CD1c-positive myeloid dendritic cell (primary cell): Measurements from ENCODE around the gene SOX11.

Experiments used
- DNase-seq: peaks from one replicate; pipeline ENCODE4 v3.0.0-alpha.2; 2016; ENCODE audit errors: extremely low spot score

The SOX11 gene

DNA sequence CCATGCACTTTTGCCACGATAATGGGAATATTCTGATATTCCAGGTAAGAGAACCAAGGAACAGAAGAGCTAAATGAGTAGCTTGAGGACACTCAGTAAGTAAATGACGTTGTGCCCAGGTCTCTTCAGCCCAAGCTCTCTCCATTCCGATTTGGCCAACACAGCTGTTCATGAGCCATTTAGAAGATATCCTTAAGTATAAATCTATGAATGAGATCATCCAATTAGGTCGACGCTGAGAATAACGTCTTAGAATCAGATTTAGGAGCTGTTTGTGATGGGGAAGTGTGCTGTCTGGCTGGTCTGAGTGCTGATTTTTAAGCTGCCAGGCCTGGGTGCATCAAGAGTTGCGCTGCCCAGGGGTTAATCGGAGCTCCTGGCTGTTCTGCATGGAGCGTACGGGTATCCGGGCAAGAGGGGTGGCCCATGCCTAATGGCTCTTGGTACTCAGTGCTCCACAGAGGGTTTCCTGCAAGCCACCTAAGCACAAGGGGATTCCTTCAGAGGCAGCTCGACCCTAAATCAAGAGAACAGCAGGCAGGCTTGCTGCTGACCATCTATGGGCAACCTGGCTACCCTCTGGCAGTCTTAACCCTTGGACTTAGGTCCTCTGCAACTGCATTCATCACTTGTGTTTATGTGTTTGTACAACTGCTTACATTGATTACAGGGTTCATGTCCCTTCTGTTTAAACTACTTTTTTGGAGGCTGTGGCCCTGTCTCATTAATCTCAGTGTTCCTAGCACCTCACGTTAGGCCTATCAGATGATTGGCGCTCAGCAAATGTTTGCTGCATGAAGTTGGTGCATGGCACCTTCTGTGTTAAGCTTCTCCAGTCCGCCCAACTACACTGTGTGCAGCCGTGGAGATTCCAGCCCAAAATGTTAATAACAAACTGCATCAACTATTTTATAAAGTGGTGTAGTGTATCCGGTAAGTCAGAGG is 31.9 kb downstream of the SOX11 start:
- DNase-seq: no peak

DNA sequence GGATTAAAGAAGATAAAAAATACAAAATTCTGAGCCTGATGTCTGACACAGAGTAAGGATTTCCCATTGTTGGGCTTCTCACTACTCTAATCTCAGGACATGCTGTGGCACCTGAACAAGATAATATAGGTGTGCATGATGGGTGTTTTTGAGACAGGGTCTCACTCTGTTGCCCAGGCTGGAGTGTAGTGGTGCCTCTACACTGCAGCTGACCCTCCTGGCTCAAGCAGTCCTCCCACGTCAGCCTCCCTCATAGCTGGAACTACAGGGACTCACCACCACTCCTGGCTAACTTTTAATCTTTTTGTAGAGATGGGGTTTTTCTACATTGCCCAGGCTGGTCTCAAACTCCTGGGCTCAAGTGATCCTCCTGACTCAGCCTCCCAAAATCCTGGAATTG is 32.9 kb downstream of the SOX11 start:
- no peak for DNase-seq

DNA sequence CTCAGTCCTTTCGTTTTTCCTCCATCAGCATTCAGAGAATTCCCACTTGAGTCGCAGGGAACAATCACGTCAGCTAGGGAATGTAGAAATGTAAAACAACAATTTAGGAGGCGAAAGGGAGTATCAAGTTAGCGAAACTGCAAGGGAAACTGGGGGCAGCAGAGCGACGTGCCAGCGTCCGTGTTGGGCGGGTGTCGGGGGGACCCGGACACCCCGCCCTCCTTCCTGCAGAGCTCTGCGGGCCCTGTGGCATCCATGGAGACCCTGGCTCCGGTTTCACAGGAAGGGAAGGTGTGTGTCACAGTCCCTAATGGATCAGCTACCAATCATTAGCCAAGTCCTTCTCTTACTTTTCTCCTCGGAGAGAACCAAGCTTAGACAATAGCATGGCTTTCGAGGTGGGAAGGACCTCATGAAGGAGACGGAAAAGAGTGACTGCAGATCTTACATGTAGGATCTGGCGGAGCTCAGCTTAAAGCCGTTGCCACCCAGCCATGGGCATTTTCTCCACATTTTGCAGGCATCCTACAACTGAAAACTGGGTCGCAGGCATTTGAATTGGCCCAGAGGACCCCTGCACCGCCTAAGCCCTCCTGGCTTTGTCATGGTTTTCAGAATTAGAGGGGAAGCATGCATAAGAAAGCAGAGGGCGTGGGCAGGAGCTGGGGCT is 33.7 kb downstream of the SOX11 start:
- no peak for DNase-seq

GRCh38 chr2:5727235-5727634 is 35.1 kb downstream of the SOX11 start:
- no peak for DNase-seq

- no peak for DNase-seq
Observed at GRCh38 chr2:5729416-5729815, 37.2 kb downstream of the SOX11 start.

- no peak for DNase-seq
Observed at GRCh38 chr2:5730386-5730785, 38.2 kb downstream of the SOX11 start.

DNA sequence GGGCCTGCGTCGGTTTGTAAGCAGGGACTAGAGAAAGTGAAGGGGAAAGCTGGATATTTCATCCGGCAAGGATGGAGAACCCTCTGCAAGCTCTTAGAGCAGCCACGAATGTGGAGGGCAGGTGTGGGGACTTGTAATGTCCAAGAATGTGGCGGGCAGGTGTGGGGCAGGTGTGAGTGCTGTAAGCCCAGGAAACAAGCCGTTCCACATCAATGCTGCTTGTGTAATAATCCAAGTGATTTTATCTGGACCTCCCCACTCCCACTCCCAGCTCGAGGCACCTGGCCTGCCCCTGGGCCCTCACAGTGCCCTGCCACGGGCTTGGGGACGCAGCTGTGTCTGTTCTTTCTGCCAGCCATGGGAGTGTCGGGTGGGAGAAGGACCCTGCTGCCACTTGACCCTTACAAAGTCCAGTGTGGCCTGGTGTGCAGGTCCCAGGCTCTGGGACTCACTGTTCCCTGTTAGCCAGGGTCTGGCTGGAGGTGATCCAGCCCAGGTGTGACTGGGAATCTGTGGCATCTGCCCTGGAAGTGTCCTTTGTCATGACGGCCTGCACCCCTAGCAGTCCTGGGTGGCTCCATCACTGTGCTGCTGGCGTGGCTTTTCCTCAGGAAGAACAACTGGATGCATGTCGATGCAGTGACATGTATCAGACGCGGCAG is 42.8 kb downstream of the SOX11 start:
- no peak for DNase-seq

DNA sequence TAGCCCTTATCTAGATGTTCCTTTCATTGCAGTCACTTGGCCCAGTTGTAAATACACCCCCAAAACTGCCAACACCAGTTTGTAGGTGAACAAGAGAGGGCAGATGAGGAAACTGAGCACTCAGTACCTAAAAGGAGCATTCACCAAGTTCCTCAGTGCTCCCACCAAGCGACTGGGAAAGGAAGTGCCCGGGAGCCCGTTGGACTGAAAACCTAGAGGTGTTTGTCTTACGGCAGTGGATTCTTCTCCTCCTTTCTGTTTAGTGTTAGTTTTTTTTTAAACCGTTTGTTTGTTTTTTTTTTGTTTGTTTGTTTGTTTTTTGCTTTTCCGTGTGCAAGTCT is 43.3 kb downstream of the SOX11 start:
- DNase-seq: no peak

DNA sequence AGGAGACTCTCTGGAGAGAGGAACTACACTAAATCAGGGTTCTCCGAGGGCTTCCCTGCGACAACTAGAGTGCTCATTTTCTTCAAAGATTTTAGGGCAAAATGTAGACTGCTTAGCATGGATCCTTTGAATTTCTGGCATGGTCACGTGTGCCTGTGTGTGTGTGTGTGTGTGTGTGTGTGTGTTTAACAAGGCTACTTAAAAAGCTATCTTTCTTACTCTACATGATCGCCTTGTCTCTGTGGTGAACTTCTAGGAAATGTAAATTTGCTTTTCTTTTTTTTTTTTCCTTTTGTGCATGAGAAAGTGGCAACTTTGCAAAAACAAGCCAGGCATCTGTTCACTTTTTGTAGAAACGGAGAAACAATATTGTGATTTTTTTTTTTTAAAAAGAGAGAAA is 43.9 kb downstream of the SOX11 start:
- DNase-seq: no peak

- no peak for DNase-seq
Observed at GRCh38 chr2:5736886-5737285, 44.7 kb downstream of the SOX11 start.

DNA sequence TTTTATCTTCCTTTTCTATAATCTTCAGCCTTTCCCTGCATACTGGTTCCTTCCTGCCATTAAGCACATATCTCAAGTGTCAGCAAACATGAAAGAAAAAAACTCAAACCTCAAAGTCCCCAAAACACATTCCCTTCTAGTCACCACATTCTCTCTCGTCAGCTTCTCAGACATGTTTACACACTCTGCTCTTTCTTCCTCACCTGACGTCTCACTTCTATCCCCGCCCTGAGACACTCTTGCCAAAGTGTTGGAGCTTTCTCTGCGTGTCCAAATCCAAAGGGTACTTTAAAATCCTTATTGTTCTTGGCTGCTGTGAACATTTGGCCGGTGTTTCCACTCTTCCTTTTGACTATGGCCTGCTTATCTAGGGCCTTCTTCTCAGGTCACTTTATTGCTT is 47.9 kb downstream of the SOX11 start:
- DNase-seq: no peak

- DNase-seq: no peak
Observed at GRCh38 chr2:5740817-5741216, 48.6 kb downstream of the SOX11 start.

- DNase-seq: no peak
Observed at GRCh38 chr2:5741242-5741641, 49.1 kb downstream of the SOX11 start.

DNA sequence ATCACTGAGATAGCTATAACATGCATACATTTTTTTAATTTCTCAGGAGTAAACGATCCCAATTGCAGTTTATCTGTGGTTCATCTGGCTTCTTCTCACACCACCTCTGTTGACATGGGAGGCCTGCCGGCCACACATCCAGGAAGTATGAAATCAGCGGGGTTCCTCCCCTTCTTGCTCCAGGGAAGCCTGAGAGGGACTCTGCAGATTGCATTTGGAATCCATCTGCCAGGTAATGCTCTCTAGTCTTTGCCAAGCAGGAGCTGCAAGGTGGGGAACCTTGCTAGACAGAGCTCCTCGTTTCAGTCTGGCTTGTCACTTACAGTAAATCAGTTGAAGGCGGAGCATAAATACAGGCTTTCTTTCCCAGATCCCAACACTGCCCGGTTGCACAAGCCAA is 49.9 kb downstream of the SOX11 start:
- no peak for DNase-seq

- no peak for DNase-seq
Observed at GRCh38 chr2:5748391-5748790, 56.2 kb downstream of the SOX11 start.

GRCh38 chr2:5748946-5749345 is 56.8 kb downstream of the SOX11 start:
- DNase-seq: no peak

- DNase-seq: no peak
Observed at GRCh38 chr2:5749347-5749746, 57.2 kb downstream of the SOX11 start.
